Gastrocnemius medialis (tissue), 4 donors: ENCODE data around the gene COL9A3. TPM values are rescaled to one million over a fixed set of nuclear protein-coding genes. Genes with fewer than 3 reads are reported as not detected.

ENCODE experiments used
- ATAC-seq, 2 donors: fragments of 150-250 bp; one replicate each; pipeline ENCODE4 v1.9.1; 2016
- DNase-seq, 2 donors: peaks; one replicate each; pipeline ENCODE4 v3.0.0-alpha.2; 2019
- H3K27ac ChIP-seq, 4 donors: fragments of 200-600 bp; sonication (generic); 1 replicate in 1 of 4; 2 replicates in 3 of 4; pipeline ENCODE4 v1.5.1; 2016 to 2018; ENCODE audit warnings: mild to moderate bottlenecking in 2 of 4, moderate library complexity in 1 of 4
- H3K27me3 ChIP-seq, 3 donors: fragments of 200-600 bp; sonication (generic) in 2 of 3; 1 replicate in 1 of 3; 2 replicates in 2 of 3; pipeline versions ENCODE4 v1.5.1 to v1.6.0; 2016 to 2019; ENCODE audit warnings: mild to moderate bottlenecking in 1 of 3, moderate library complexity in 1 of 3
- H3K36me3 ChIP-seq, 2 donors: fragments of 200-600 bp; sonication (generic) in 1 of 2; one replicate each; pipeline ENCODE4 v1.5.1; 2017 to 2018
- H3K4me1 ChIP-seq, 2 donors: fragments of 200-600 bp; sonication (generic) in 1 of 2; one replicate each; pipeline ENCODE4 v1.5.1; 2016 to 2017; ENCODE audit warnings: mild to moderate bottlenecking in 2 of 2
- H3K4me3 ChIP-seq, 4 donors: fragments of 200-600 bp; sonication (generic) in 3 of 4; 1 replicate in 1 of 4; 2 replicates in 3 of 4; pipeline ENCODE4 v1.5.1; 2016 to 2019; ENCODE audit warnings: mild to moderate bottlenecking in 2 of 4
- H3K9me3 ChIP-seq, 3 donors: fragments of 200-600 bp; sonication (generic) in 2 of 3; 1 replicate in 1 of 3; 2 replicates in 2 of 3; pipeline ENCODE4 v1.5.1; 2016 to 2019
- CTCF ChIP-seq, 5 experiments: fragments of 450-650 bp in 3 of 5; fragments of 200-600 bp in 2 of 5; sonication (generic) in 2 of 5; IDR thresholded peaks in 4 of 5; conservative IDR thresholded peaks in 1 of 5; 1 replicate in 4 of 5; 2 replicates in 1 of 5; pipeline ENCODE4 v1.5.1; 2016 to 2019; ENCODE audit warnings: antibody characterized with exemption in 5 of 5, mild to moderate bottlenecking in 3 of 5, moderate library complexity in 3 of 5
- POLR2A ChIP-seq, 2 donors: fragments of 450-650 bp; IDR thresholded peaks; one replicate each; pipeline ENCODE4 v1.6.1; 2017; ENCODE audit warnings: antibody characterized with exemption in 2 of 2, mild to moderate bottlenecking in 2 of 2, moderate library complexity in 2 of 2
- in situ Hi-C, 4 donors: fragments of 200-750 bp; cut with MboI; loops; one replicate each; pipeline versions ENCODE4 v1.15.0 to v1.8.0; 2017; ENCODE audit warnings: low sequenced_read_pairs in 4 of 4
- intact Hi-C: fragments of 100-400 bp; cut with DNase I; formaldehyde crosslinking; loops from one replicate; pipeline ENCODE4 v1.15.1; 2023; ENCODE audit warnings: low total_unique reads
- total RNA-seq, 4 donors: library from RNA; depleted of rRNA; stranded (reverse); fragments of >200 nt; gene quantifications; one replicate each; pipeline versions ENCODE4 v1.1.0 to v1.2.3, GENCODE V29; 2016

Gene COL9A3
- total RNA-seq, 4 donors from 2014 or later = 0.41 to 4.1 (median 1.6) TPM

GRCh38 chr20:62832951-62833391, 16.1 kb downstream of the COL9A3 start:
- no peak overlapping the region for H3K4me3 ChIP-seq
- intact Hi-C loops = no loop called here
- TF ChIP-seq CTCF (IDR thresholded peaks at IDR 0.05 in 4 of 5, conservative IDR thresholded peaks at IDR 0.05 in 1 of 5) (no peak), POLR2A (IDR thresholded peaks at IDR 0.05) (no peak)
- in situ Hi-C loops = no loop called here
- no peaks in the 10 kb centered on the region for H3K36me3 ChIP-seq
- H3K9me3 ChIP-seq = no peaks in the 10 kb centered on the region
- DNase-seq (no peak), ATAC-seq (no peak)
- no peak overlapping the region for H3K27ac ChIP-seq
- H3K27me3 ChIP-seq = peaks cover 19 to 27% (median 24%) of the 10 kb centered on the region in 3 donors
- H3K4me1 ChIP-seq = no peaks in the 10 kb centered on the region

- Histone ChIP-seq H3K9me3 (no peaks in the 10 kb centered on the region), H3K27ac (no peak overlapping the region), H3K27me3 (peaks cover 21 to 31% (median 27%) of the 10 kb centered on the region in 3 donors), H3K4me1 (no peaks in the 10 kb centered on the region), H3K4me3 (no peak overlapping the region), H3K36me3 (no peaks in the 10 kb centered on the region)
- intact Hi-C loops = no loop called here
- TF ChIP-seq POLR2A (IDR thresholded peaks at IDR 0.05) = no peak
- TF ChIP-seq CTCF (IDR thresholded peaks at IDR 0.05 in 4 of 5, conservative IDR thresholded peaks at IDR 0.05 in 1 of 5) = no peak
- ATAC-seq (no peak), DNase-seq (no peak)
- in situ Hi-C loops = no loop called here
These were observed 18.3 kb downstream of the COL9A3 start for GRCh38 chr20:62834967-62835730.

- H3K9me3 ChIP-seq = no peaks in the 10 kb centered on the region
- H3K4me1 ChIP-seq = no peaks in the 10 kb centered on the region
- no peak overlapping the region for H3K27ac ChIP-seq
- peak overlapping the region in 1 of 4 donors; percentile 9 for H3K4me3 ChIP-seq
- no peak for ATAC-seq
- H3K27me3 ChIP-seq = peaks cover 21 to 31% (median 27%) of the 10 kb centered on the region in 3 donors
- no peaks in the 10 kb centered on the region for H3K36me3 ChIP-seq
- intact Hi-C loops = no loop called here
- in situ Hi-C loops = no loop called here
- TF ChIP-seq POLR2A (IDR thresholded peaks at IDR 0.05) (no peak), CTCF (IDR thresholded peaks at IDR 0.05 in 4 of 5, conservative IDR thresholded peaks at IDR 0.05 in 1 of 5) (no peak)
- DNase-seq = no peak
These were observed 19.3 kb downstream of the COL9A3 start for GRCh38 chr20:62835931-62836861.

- H3K9me3 ChIP-seq = no peaks in the 10 kb centered on the region
- no peak for DNase-seq
- no peaks in the 10 kb centered on the region for H3K36me3 ChIP-seq
- TF ChIP-seq CTCF (IDR thresholded peaks at IDR 0.05 in 4 of 5, conservative IDR thresholded peaks at IDR 0.05 in 1 of 5) = no peak
- TF ChIP-seq POLR2A (IDR thresholded peaks at IDR 0.05) = no peak
- peaks cover 21 to 31% (median 27%) of the 10 kb centered on the region in 3 donors for H3K27me3 ChIP-seq
- no peak overlapping the region for H3K4me3 ChIP-seq
- in situ Hi-C loops = no loop called here
- ATAC-seq = no peak
- no peak overlapping the region for H3K27ac ChIP-seq
- H3K4me1 ChIP-seq = no peaks in the 10 kb centered on the region
- intact Hi-C loops = no loop called here
These were observed 20.2 kb downstream of the COL9A3 start for GRCh38 chr20:62836967-62837490.
